Keratinocyte (primary cell): Measurements from ENCODE around the gene SNX13.

Source experiments
- EZH2 ChIP-seq: IDR thresholded peaks from one replicate; pipeline ENCODE4 v1.6.1; 2012; ENCODE audit warnings: inconsistent platforms, mild to moderate bottlenecking, low read length, moderate library complexity
- TF ChIP-seq, protein P1 (sequence below), 3 experiments: IDR thresholded peaks in 1 of 3; conservative IDR thresholded peaks in 1 of 3; optimal IDR thresholded peaks in 1 of 3; 2 replicates in 2 of 3; 3 replicates in 1 of 3; pipeline versions ENCODE3 to v1.5.1; 2011; ENCODE audit warnings: low read length in 3 of 3, mild to moderate bottlenecking in 3 of 3, moderate library complexity in 2 of 3, control low read depth in 1 of 3, inconsistent platforms in 1 of 3; ENCODE audit not compliant: insufficient read depth in 2 of 3; ENCODE audit errors: extremely low read depth in 1 of 3

DNA sequence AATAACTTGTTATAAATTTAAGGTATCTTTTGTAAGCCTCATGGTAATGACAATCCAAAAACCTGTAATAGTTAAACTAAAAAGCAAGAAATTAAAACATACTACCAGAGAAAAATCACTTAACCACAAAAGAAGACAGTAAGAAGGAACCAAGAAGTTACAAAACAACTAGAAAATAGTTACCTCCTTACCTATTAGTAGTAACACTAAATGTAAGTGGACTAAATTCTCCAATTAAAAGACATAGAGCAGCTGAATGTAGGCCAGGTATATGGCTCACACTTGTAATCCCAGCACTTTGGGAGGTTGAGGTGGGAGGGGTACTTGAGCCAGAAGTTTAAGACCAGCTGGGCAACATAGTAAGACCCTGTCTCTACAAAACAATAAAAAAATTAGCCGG is 84.0 kb downstream of the SNX13 start:
- TF ChIP-seq, protein P1, sequence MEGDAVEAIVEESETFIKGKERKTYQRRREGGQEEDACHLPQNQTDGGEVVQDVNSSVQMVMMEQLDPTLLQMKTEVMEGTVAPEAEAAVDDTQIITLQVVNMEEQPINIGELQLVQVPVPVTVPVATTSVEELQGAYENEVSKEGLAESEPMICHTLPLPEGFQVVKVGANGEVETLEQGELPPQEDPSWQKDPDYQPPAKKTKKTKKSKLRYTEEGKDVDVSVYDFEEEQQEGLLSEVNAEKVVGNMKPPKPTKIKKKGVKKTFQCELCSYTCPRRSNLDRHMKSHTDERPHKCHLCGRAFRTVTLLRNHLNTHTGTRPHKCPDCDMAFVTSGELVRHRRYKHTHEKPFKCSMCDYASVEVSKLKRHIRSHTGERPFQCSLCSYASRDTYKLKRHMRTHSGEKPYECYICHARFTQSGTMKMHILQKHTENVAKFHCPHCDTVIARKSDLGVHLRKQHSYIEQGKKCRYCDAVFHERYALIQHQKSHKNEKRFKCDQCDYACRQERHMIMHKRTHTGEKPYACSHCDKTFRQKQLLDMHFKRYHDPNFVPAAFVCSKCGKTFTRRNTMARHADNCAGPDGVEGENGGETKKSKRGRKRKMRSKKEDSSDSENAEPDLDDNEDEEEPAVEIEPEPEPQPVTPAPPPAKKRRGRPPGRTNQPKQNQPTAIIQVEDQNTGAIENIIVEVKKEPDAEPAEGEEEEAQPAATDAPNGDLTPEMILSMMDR (optimal IDR thresholded peaks at IDR 0.05 in 1 of 3, IDR thresholded peaks at IDR 0.05 in 1 of 3, conservative IDR thresholded peaks at IDR 0.05 in 1 of 3; ENCODE audit: extremely low read depth in 1 of 3, insufficient read depth in 2 of 3, low read length in 3 of 3), result no peak
- TF ChIP-seq EZH2, result no peak
